Neural progenitor cell (in vitro differentiated cells): ENCODE measurements around the gene TSPEAR. TPM values are rescaled to one million over a fixed set of nuclear protein-coding genes. Genes with fewer than 3 reads are reported as not detected.
"Not testable (repeated sequence)": the region's sequence is repeated elsewhere in the genome, so short reads cannot be mapped to it uniquely, and the experiment has no call there.

ENCODE experiments used
- DNase-seq: peaks from one replicate; pipeline ENCODE4 v3.0.0-alpha.2; 2016; ENCODE audit warnings: low spot score
- H2AFZ ChIP-seq: fragments of 200-600 bp; sonication (generic); replicated peaks from 2 replicates; pipeline ENCODE4 v1.6.1; 2016; ENCODE audit warnings: antibody characterized with exemption
- H3F3A ChIP-seq: fragments of 200-600 bp; sonication (generic); 2 replicates; pipeline ENCODE4 v1.6.1; 2016; ENCODE audit warnings: antibody characterized with exemption, low read depth
- H3K27ac ChIP-seq: fragments of 200-600 bp; sonication (generic); 2 replicates; pipeline ENCODE4 v1.5.1; 2016; ENCODE audit warnings: mild to moderate bottlenecking
- H3K27me3 ChIP-seq: fragments of 200-600 bp; sonication (generic); 2 replicates; pipeline ENCODE4 v1.6.1; 2016; ENCODE audit warnings: mild to moderate bottlenecking, moderate library complexity
- H3K36me3 ChIP-seq: fragments of 200-600 bp; sonication (generic); 2 replicates; pipeline ENCODE4 v1.5.1; 2016
- H3K4me1 ChIP-seq: fragments of 200-600 bp; sonication (generic); 2 replicates; pipeline ENCODE4 v1.6.1; 2016; ENCODE audit warnings: mixed run types
- H3K4me2 ChIP-seq: fragments of 200-600 bp; sonication (generic); 2 replicates; pipeline ENCODE4 v1.6.1; 2016
- H3K4me3 ChIP-seq: fragments of 200-600 bp; sonication (generic); 2 replicates; pipeline ENCODE4 v1.5.1; 2016
- H3K79me2 ChIP-seq: fragments of 200-600 bp; sonication (generic); 2 replicates; pipeline ENCODE4 v1.6.1; 2016; ENCODE audit warnings: low read depth
- H3K9ac ChIP-seq: fragments of 200-600 bp; sonication (generic); 2 replicates; pipeline ENCODE4 v1.6.1; 2016
- H3K9me3 ChIP-seq: fragments of 200-600 bp; sonication (generic); 2 replicates; pipeline ENCODE4 v1.5.1; 2016; ENCODE audit warnings: low read depth
- H4K20me1 ChIP-seq: fragments of 200-600 bp; sonication (generic); 2 replicates; pipeline ENCODE4 v1.6.1; 2016; ENCODE audit warnings: low read depth
- H3K27ac Mint-ChIP-seq: 3 replicates; pipeline ENCODE4 v1.8.0; 2021; ENCODE audit warnings: mixed read lengths
- H3K27me3 Mint-ChIP-seq: 2 replicates; pipeline ENCODE4 v1.8.0; 2022; ENCODE audit warnings: low read depth, mild to moderate bottlenecking, inconsistent platforms, moderate library complexity, mixed read lengths; ENCODE audit not compliant: insufficient read depth
- H3K36me3 Mint-ChIP-seq: 3 replicates; pipeline ENCODE4 v1.8.0; 2021; ENCODE audit warnings: mixed read lengths
- H3K4me1 Mint-ChIP-seq: 3 replicates; pipeline ENCODE4 v1.8.0; 2021; ENCODE audit warnings: mixed read lengths
- H3K4me3 Mint-ChIP-seq: 3 replicates; pipeline ENCODE4 v1.8.0; 2021; ENCODE audit warnings: mild to moderate bottlenecking, moderate library complexity, mixed read lengths
- H3K9me3 Mint-ChIP-seq: 3 replicates; pipeline ENCODE4 v1.8.0; 2020; ENCODE audit warnings: mixed read lengths
- CTCF ChIP-seq: fragments of 200-600 bp; sonication (generic); IDR thresholded peaks from 2 replicates; pipeline ENCODE4 v1.5.1; 2017; ENCODE audit warnings: antibody characterized with exemption, mild to moderate bottlenecking
- EZH2 ChIP-seq: fragments of 200-600 bp; sonication (generic); IDR thresholded peaks from 2 replicates; pipeline ENCODE4 v1.6.1; 2017; ENCODE audit warnings: antibody characterized with exemption, mild to moderate bottlenecking, moderate library complexity
- EZH2phosphoT487 ChIP-seq: fragments of 200-600 bp; sonication (generic); IDR thresholded peaks from 2 replicates; pipeline ENCODE4 v1.6.1; 2017; ENCODE audit warnings: antibody characterized with exemption
- total RNA-seq: library from RNA; depleted of rRNA; stranded (reverse); fragments of >200 nt; gene quantifications from 2 replicates; pipeline ENCODE4 v1.2.3, GENCODE V29; 2015; ENCODE audit warnings: low replicate concordance

The TSPEAR gene
- total RNA-seq, 1 donor from 2014 or later = not detected

GRCh38 chr21:44697811-44698734, 13.3 kb downstream of the TSPEAR start:
- Histone ChIP-seq H3K4me1 (peaks cover 31% of the 10 kb centered on the region), H3K27me3 (peaks cover 10% of the 10 kb centered on the region), H3K4me2 (peak overlapping the region; percentile 34), H3K9me3 (peaks cover 5% of the 10 kb centered on the region), H3F3A (no peaks in the 10 kb centered on the region), H2AFZ (peak overlapping the region; percentile 68), H3K27ac (no peak overlapping the region), H4K20me1 (no peaks in the 10 kb centered on the region), H3K9ac (no peak overlapping the region), H3K79me2 (no peaks in the 10 kb centered on the region), H3K4me3 (no peak overlapping the region), H3K36me3 (no peaks in the 10 kb centered on the region)
- peak overlapping the region; percentile 57 for H3K4me3 Mint-ChIP-seq
- H3K27me3 Mint-ChIP-seq = peaks cover 40% of the 10 kb centered on the region
- DNase-seq = peak; percentile 71
- peaks cover 8% of the 10 kb centered on the region for H3K9me3 Mint-ChIP-seq
- H3K4me1 Mint-ChIP-seq = peaks cover 53% of the 10 kb centered on the region
- H3K27ac Mint-ChIP-seq = peak overlapping the region; percentile 59
- no peaks in the 10 kb centered on the region for H3K36me3 Mint-ChIP-seq
- no peak for TF ChIP-seq EZH2phosphoT487
- TF ChIP-seq EZH2 = no peak
- TF ChIP-seq CTCF = no peak

DNA sequence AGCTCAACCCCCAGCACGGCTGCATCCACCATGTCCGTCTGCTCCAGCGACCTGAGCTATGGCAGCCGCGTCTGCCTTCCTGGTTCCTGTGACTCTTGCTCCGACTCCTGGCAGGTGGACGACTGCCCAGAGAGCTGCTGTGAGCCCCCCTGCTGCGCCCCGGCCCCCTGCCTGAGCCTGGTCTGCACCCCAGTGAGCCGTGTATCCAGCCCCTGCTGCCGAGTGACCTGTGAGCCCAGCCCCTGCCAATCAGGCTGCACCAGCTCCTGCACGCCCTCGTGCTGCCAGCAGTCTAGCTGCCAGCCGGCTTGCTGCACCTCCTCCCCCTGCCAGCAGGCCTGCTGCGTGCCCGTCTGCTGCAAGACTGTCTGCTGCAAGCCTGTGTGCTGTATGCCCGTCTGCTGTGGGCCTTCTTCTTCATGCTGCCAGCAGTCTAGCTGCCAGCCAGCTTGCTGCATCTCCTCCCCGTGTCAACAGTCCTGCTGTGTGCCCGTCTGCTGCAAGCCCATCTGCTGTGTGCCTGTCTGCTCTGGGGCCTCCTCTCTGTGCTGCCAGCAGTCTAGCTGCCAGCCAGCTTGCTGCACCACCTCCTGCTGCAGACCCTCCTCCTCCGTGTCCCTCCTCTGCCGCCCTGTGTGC, 14.1 kb downstream of the TSPEAR start, which contains the start of gene KRTAP10-12:
TSS of gene KRTAP10-12 (plus strand) at position 1 of the 639 bp plus-strand sequence. CDS start at position 31, 30 bp downstream.
- H3K4me1 ChIP-seq = peaks cover 31% of the 10 kb centered on the region
- peak within 1 kb of the TSS; percentile 68 for H2AFZ ChIP-seq
- H3K9me3 ChIP-seq, H3F3A ChIP-seq, H3K27ac ChIP-seq, H3K79me2 ChIP-seq, H3K36me3 Mint-ChIP-seq, H3K9ac ChIP-seq, H3K27me3 ChIP-seq, DNase-seq, H4K20me1 ChIP-seq, H3K36me3 ChIP-seq, H3K4me3 ChIP-seq: not testable (repeated sequence)
- Mint-ChIP-seq H3K4me1 (peaks cover 47% of the 10 kb centered on the region), H3K27me3 (peaks cover 34% of the 10 kb centered on the region), H3K9me3 (peaks cover 15% of the 10 kb centered on the region), H3K27ac (peak within 1 kb of the TSS; percentile 47), H3K4me3 (peak within 1 kb of the TSS; percentile 57)
- peak within 1 kb of the TSS; percentile 34 for H3K4me2 ChIP-seq

DNA sequence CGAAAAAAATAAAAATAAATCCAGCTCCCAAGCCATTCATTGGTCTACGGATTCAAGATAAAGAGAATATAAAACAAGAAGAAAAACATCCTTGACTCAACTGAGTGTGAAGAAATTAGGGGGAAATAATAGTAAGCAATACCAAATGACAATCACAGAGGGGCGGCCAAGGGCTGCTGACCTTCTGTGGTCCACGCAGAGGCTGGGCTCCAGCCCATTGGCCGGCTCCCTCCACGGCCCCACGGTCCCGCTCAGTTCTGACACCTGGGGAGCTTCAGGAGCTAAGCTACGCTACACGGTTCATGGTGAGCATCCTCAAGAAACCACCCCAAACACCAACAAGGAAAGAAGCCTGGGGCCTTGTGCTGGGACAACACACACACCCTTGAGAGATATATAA, 14.8 kb downstream of the TSPEAR start:
- H3K4me1 ChIP-seq = peaks cover 27% of the 10 kb centered on the region
- H3K4me1 Mint-ChIP-seq = peaks cover 44% of the 10 kb centered on the region
- no peak overlapping the region for H3K4me3 ChIP-seq
- DNase-seq = no peak
- no peak overlapping the region for H3K4me2 ChIP-seq
- no peak overlapping the region for H2AFZ ChIP-seq
- peaks cover 3% of the 10 kb centered on the region for H3K36me3 Mint-ChIP-seq
- H3K27me3 Mint-ChIP-seq = peaks cover 30% of the 10 kb centered on the region
- no peak overlapping the region for H3K27ac ChIP-seq
- H3F3A ChIP-seq = no peaks in the 10 kb centered on the region
- H3K9ac ChIP-seq = no peak overlapping the region
- no peak overlapping the region for H3K4me3 Mint-ChIP-seq
- H3K27ac Mint-ChIP-seq = no peak overlapping the region
- H3K36me3 ChIP-seq = no peaks in the 10 kb centered on the region
- no peaks in the 10 kb centered on the region for H4K20me1 ChIP-seq
- H3K27me3 ChIP-seq = peaks cover 6% of the 10 kb centered on the region
- peaks cover 19% of the 10 kb centered on the region for H3K9me3 Mint-ChIP-seq
- TF ChIP-seq CTCF (no peak), EZH2phosphoT487 (no peak), EZH2 (no peak)
- no peaks in the 10 kb centered on the region for H3K79me2 ChIP-seq
- H3K9me3 ChIP-seq = peaks cover 5% of the 10 kb centered on the region
